Fibroblast of lung (primary cell): ENCODE results near the gene KLHL2.
"Not testable (repeated sequence)": the region's sequence is repeated elsewhere in the genome, so short reads cannot be mapped to it uniquely, and the experiment has no call there.

Experiments used
- CTCF ChIP-seq, 2 donors: IDR thresholded peaks in 1 of 2; conservative IDR thresholded peaks in 1 of 2; 1 replicate in 1 of 2; 2 replicates in 1 of 2; pipeline ENCODE4 v1.5.1; 2011 to 2012; ENCODE audit warnings: low read length in 2 of 2, control low read depth in 1 of 2, inconsistent platforms in 1 of 2, low read depth in 1 of 2, mild to moderate bottlenecking in 1 of 2
- EZH2 ChIP-seq: IDR thresholded peaks from 2 replicates; pipeline ENCODE4 v1.5.1; 2012; ENCODE audit warnings: low read length, control low read depth, mild to moderate bottlenecking; ENCODE audit errors: missing control alignments

DNA sequence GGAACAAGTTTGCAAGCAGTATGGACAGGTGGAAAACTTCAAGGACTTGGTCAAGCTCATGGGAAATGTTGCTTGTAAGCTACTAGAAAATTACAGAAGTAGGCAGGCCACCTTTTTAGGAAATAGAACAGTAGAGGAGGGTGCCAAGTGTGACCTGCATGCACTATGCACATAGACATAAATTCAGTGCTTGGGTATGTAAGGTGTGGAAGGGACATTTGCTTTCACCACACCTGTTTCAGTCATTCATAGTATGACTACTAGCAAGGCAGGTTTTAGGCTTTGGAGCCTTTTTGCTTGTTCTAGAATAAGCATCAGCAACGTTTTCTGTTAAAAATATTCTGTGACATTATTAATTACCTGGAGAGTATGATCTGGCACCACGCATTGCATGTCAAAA, 20.0 kb downstream of the KLHL2 start:
- TF ChIP-seq CTCF (conservative IDR thresholded peaks at IDR 0.05 in 1 of 2, IDR thresholded peaks at IDR 0.05 in 1 of 2; ENCODE audit: low read depth in 1 of 2, low read length in 2 of 2); EZH2: not testable (repeated sequence)
